HCT116 (cell line): ENCODE results near the gene VAV2. TPM values are rescaled to one million over a fixed set of nuclear protein-coding genes. Genes with fewer than 3 reads are reported as not detected.

Source experiments
- ATAC-seq: fragments of 200-7000 bp; cut with Tn5 transposase; 2 replicates; pipeline ENCODE4 v1.9.1; 2020; ENCODE audit warnings: mild to moderate bottlenecking, moderate library complexity
- BruUV-seq: library from RNA; stranded (reverse); fragments of 400-500 nt; replicated peaks from 2 replicates; lab custom pipeline; 2021; lab: Mats Ljungman, UMichigan
- CTCF ChIA-PET: fragments of 300-600 bp; sonication (Branson Sonifier 250); formaldehyde crosslinking; loops from one replicate; lab custom pipeline; 2021; ENCODE audit warnings: antibody characterized with exemption; lab: Charles Lee
- POLR2A ChIA-PET: fragments of 300-600, 350-600 bp; sonication (Branson Sonifier 250); formaldehyde crosslinking; loops from one replicate; lab custom pipeline; 2021; ENCODE audit warnings: antibody characterized with exemption; lab: Charles Lee
- RAD21 ChIA-PET, 2 experiments: fragments of 300-600 bp; sonication (Branson Sonifier 250); formaldehyde crosslinking; loops; one replicate each; lab custom pipeline; 2023; ENCODE audit warnings: low total read pairs in 2 of 2; ENCODE audit not compliant: uncharacterized antibody in 2 of 2, unreplicated experiment in 2 of 2, low non-redundant PET in 1 of 2; lab: Charles Lee
- DNase-seq: peaks from one replicate; pipeline ENCODE4 v3.0.0-alpha.2; 2010; ENCODE audit warnings: low read depth, low spot score
- H2AFZ ChIP-seq: fragments of 200-600 bp; shearing (Covaris generic), sonication (generic); 2 replicates; pipeline ENCODE4 v1.6.1; 2017; ENCODE audit warnings: low read depth, mixed run types, mixed read lengths, antibody characterized with exemption, low read length; ENCODE audit not compliant: poor library complexity, severe bottlenecking
- H3K27ac ChIP-seq: 2 replicates; pipeline ENCODE4 v1.5.1; 2012; ENCODE audit warnings: low read depth, low read length
- H3K27me3 ChIP-seq: fragments of 200-600 bp; sonication (generic); 2 replicates; pipeline ENCODE4 v1.6.1; 2016; ENCODE audit warnings: mixed run types, low read length, mixed read lengths; ENCODE audit not compliant: insufficient read depth
- H3K36me3 ChIP-seq, 2 experiments: fragments of 200-500 bp in 1 of 2; fragments of 200-600 bp in 1 of 2; sonication (Bioruptor generic) in 1 of 2; sonication (generic) in 1 of 2; 2 replicates each; pipeline versions ENCODE4 v1.5.1 to v1.6.1; 2014 to 2016; ENCODE audit warnings: low read length in 2 of 2, inconsistent platforms in 1 of 2, mixed read lengths in 1 of 2, mixed run types in 1 of 2; ENCODE audit not compliant: insufficient read depth in 2 of 2, control insufficient read depth in 1 of 2
- H3K4me1 ChIP-seq, 2 experiments: fragments of 200-600 bp in 1 of 2; sonication (generic) in 1 of 2; 2 replicates each; pipeline versions ENCODE4 v1.5.1 to v1.6.1; 2012 to 2017; ENCODE audit warnings: low read length in 2 of 2, inconsistent platforms in 1 of 2, mild to moderate bottlenecking in 1 of 2, mixed read lengths in 1 of 2, mixed run types in 1 of 2, moderate library complexity in 1 of 2; ENCODE audit not compliant: insufficient read depth in 2 of 2, control insufficient read depth in 1 of 2
- H3K4me2 ChIP-seq: fragments of 200-600 bp; sonication (generic); 2 replicates; pipeline ENCODE4 v1.6.1; 2017; ENCODE audit warnings: mixed run types, low read length, mixed read lengths
- H3K4me3 ChIP-seq, 2 experiments: fragments of 200-600 bp in 1 of 2; sonication (generic) in 1 of 2; replicated peaks in 1 of 2; 2 replicates each; pipeline ENCODE4 v1.5.1; 2011 to 2016; ENCODE audit warnings: low read length in 2 of 2, control low read depth in 1 of 2, low read depth in 1 of 2, mild to moderate bottlenecking in 1 of 2, mixed read lengths in 1 of 2, mixed run types in 1 of 2
- H3K79me2 ChIP-seq: fragments of 200-600 bp; sonication (generic); 2 replicates; pipeline ENCODE4 v1.6.1; 2017; ENCODE audit warnings: mild to moderate bottlenecking, mixed run types, low read length, moderate library complexity, mixed read lengths; ENCODE audit not compliant: insufficient read depth
- H3K9ac ChIP-seq: fragments of 200-600 bp; sonication (generic); 2 replicates; pipeline ENCODE4 v1.6.1; 2016; ENCODE audit warnings: low read length, mixed read lengths
- H3K9me2 ChIP-seq: fragments of 200-600 bp; sonication (generic), shearing (Covaris generic); 2 replicates; pipeline ENCODE4 v1.6.1; 2017; ENCODE audit warnings: mixed run types, mild to moderate bottlenecking, moderate library complexity; ENCODE audit not compliant: insufficient read depth
- H3K9me3 ChIP-seq, 2 experiments: fragments of 200-500 bp in 1 of 2; fragments of 200-600 bp in 1 of 2; sonication (Bioruptor generic) in 1 of 2; sonication (generic) in 1 of 2; 2 replicates each; pipeline ENCODE4 v1.6.1; 2014 to 2017; ENCODE audit warnings: low read length in 2 of 2, mixed read lengths in 2 of 2, inconsistent platforms in 1 of 2, low read depth in 1 of 2, mild to moderate bottlenecking in 1 of 2, mixed run types in 1 of 2, moderate library complexity in 1 of 2; ENCODE audit not compliant: control insufficient read depth in 1 of 2, insufficient read depth in 1 of 2
- H4K20me1 ChIP-seq: fragments of 200-600 bp; sonication (generic), shearing (Covaris generic); 2 replicates; pipeline ENCODE4 v1.6.1; 2017; ENCODE audit warnings: mixed run types, mild to moderate bottlenecking, moderate library complexity; ENCODE audit not compliant: insufficient read depth
- ATF3 ChIP-seq: IDR thresholded peaks from 2 replicates; pipeline ENCODE4 v1.6.1; 2012
- CBX3 ChIP-seq: IDR thresholded peaks from 2 replicates; pipeline ENCODE4 v1.6.1; 2012; ENCODE audit warnings: low read depth
- CTCF ChIP-seq, 3 experiments: fragments of 200-600 bp in 1 of 3; sonication (generic) in 1 of 3; IDR thresholded peaks in 2 of 3; conservative IDR thresholded peaks in 1 of 3; 2 replicates each; pipeline ENCODE4 v1.5.1; 2012 to 2017; ENCODE audit warnings: low read depth in 2 of 3, low read length in 2 of 3, antibody characterized with exemption in 1 of 3, borderline replicate concordance in 1 of 3, control low read depth in 1 of 3, mild to moderate bottlenecking in 1 of 3, mixed read lengths in 1 of 3, mixed run types in 1 of 3, moderate library complexity in 1 of 3; ENCODE audit not compliant: insufficient read depth in 1 of 3
- EGR1 ChIP-seq: IDR thresholded peaks from 2 replicates; pipeline ENCODE4 v1.6.1; 2012; ENCODE audit warnings: low read depth
- EZH2 ChIP-seq: fragments of 200-600 bp; sonication (generic); IDR thresholded peaks from 2 replicates; pipeline ENCODE4 v1.6.1; 2017; ENCODE audit warnings: antibody characterized with exemption, mixed run types
- EZH2phosphoT487 ChIP-seq: fragments of 200-600 bp; IDR thresholded peaks from 2 replicates; pipeline ENCODE4 v1.6.1; 2018; ENCODE audit warnings: antibody characterized with exemption, borderline replicate concordance
- MAX ChIP-seq: IDR thresholded peaks from 2 replicates; pipeline ENCODE4 v1.6.1; 2012
- POLR2AphosphoS5 ChIP-seq: IDR thresholded peaks from 2 replicates; pipeline ENCODE4 v1.6.1; 2011; ENCODE audit warnings: mild to moderate bottlenecking, low read depth, low read length, moderate library complexity
- REST ChIP-seq: IDR thresholded peaks from 2 replicates; pipeline ENCODE4 v1.6.1; 2012; ENCODE audit warnings: low read depth
- SIN3A ChIP-seq: IDR thresholded peaks from 2 replicates; pipeline ENCODE4 v1.6.1; 2012; ENCODE audit warnings: low read depth
- SRF ChIP-seq: IDR thresholded peaks from 2 replicates; pipeline ENCODE4 v1.6.1; 2012; ENCODE audit warnings: low read depth
- TCF7L2 ChIP-seq: IDR thresholded peaks from 2 replicates; pipeline ENCODE4 v1.7.0; 2011; ENCODE audit warnings: borderline replicate concordance, inconsistent platforms; ENCODE audit not compliant: insufficient read depth, insufficient read length; ENCODE audit errors: extremely low read depth
- YY1 ChIP-seq: IDR thresholded peaks from 2 replicates; pipeline ENCODE4 v1.6.1; 2011; ENCODE audit warnings: low read length, low read depth, moderate library complexity, mild to moderate bottlenecking; ENCODE audit not compliant: insufficient replicate concordance; ENCODE audit errors: extremely low read depth
- ZBTB33 ChIP-seq: IDR thresholded peaks from 2 replicates; pipeline ENCODE4 v1.6.1; 2011; ENCODE audit warnings: mild to moderate bottlenecking, low read length, moderate library complexity; ENCODE audit not compliant: insufficient replicate concordance; ENCODE audit errors: extremely low read depth
- intact Hi-C: fragments of 100-400 bp; cut with micrococcal nuclease; formaldehyde crosslinking; loops from 2 replicates; pipeline ENCODE4 v1.10.0; 2022
- total RNA-seq: library from RNA; stranded (reverse); gene quantifications from one replicate; pipeline ENCODE4 v1.2.1, GENCODE V29; 2021; ENCODE audit not compliant: unreplicated experiment

VAV2 gene
- total RNA-seq, 1 experiment from 2014 or later = 33.2 TPM

- no peak overlapping the region for H3K4me3 ChIP-seq
- no peaks in the 10 kb centered on the region for H3K79me2 ChIP-seq
- H3K27me3 ChIP-seq = no peaks in the 10 kb centered on the region
- TF ChIP-seq TCF7L2 = no peak
- TF ChIP-seq YY1 = no peak
- TF ChIP-seq EZH2phosphoT487 = no peak
- no peak for TF ChIP-seq REST
- no peak for TF ChIP-seq EGR1
- no peak for TF ChIP-seq CBX3
- no peak for TF ChIP-seq ATF3
- TF ChIP-seq SRF = no peak
- no peak for TF ChIP-seq SIN3A
- no peak for TF ChIP-seq ZBTB33
- TF ChIP-seq EZH2 = no peak
- TF ChIP-seq CTCF (IDR thresholded peaks at IDR 0.05 in 2 of 3, conservative IDR thresholded peaks at IDR 0.05 in 1 of 3; ENCODE audit: borderline replicate concordance in 1 of 3, insufficient read depth in 1 of 3, low read depth in 2 of 3, low read length in 2 of 3) = no peak
- TF ChIP-seq MAX = no peak
- no peak for TF ChIP-seq POLR2AphosphoS5
- H3K4me1 ChIP-seq = no peaks in the 10 kb centered on the region
- intact Hi-C loops = no loop called here
- H2AFZ ChIP-seq = no peak overlapping the region
- ATAC-seq (no peak), DNase-seq (no peak)
- H3K9me3 ChIP-seq = peaks cover 6 to 12% of the 10 kb centered on the region in 2 experiments; a peak in 2 of 4 replicates
- no peaks in the 10 kb centered on the region for H3K36me3 ChIP-seq
- H3K9me2 ChIP-seq = no peaks in the 10 kb centered on the region
- no peak overlapping the region for H3K4me2 ChIP-seq
- ChIA-PET POLR2A (no interaction called here), RAD21 (no interaction called here), CTCF (interaction anchor here (1.0 kb wide), 1 partner anchor 11 kb away, joined by 3 read pairs; no protein-coding TSS in a partner anchor)
- H4K20me1 ChIP-seq = no peaks in the 10 kb centered on the region
- no TSS peak for BruUV-seq
- H3K27ac ChIP-seq = no peak overlapping the region
- no peak overlapping the region for H3K9ac ChIP-seq
These were observed 15.4 kb upstream of the VAV2 start for GRCh38 chr9:134007571-134007970.
